Activated gamma-delta T cell treated with Interleukin-2 at 50 U/mL for 16 hours (primary cell): ENCODE measurements around the gene TSPAN3.
A peak's percentile ranks its signal among the peaks of the same experiment; 100 is the strongest.

Experiments
- DNase-seq: peaks from one replicate; pipeline ENCODE4 v3.0.0-alpha.2; 2020

TSPAN3 gene

GRCh38 chr15:77032647-77033416 lies 38.1 kb downstream of the TSPAN3 start:
- DNase-seq = peak; percentile 3

DNA sequence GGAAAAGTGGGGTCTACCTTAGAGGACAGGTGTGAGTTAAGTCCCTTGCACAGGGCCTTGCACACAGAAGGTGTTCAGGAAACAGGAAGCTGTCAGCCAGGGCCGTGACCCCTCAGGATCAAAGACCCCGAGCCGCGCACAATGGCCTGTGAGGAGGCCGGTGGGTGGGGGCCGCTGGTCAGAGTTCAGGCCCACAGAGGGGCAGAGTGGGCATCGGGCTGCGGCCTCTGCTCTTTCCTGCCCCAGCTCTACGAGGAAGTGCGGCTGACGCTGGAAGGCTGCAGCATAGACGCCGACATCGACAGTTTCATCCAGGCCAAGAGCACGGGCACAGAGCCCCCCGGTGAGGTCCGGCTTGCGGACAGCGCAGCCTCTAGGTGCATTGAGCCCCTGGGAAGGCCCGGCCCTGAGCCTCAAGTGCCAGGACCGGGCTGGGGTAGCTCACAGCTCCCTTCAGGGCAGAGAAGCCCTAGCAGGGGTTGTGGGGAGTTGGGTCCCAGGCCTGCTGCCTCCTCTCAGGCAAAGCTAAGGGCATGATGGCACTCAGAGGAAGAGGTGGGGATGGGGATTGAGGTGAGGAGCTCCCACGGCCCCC lies 38.8 kb downstream of the TSPAN3 start:
- no peak for DNase-seq

DNA sequence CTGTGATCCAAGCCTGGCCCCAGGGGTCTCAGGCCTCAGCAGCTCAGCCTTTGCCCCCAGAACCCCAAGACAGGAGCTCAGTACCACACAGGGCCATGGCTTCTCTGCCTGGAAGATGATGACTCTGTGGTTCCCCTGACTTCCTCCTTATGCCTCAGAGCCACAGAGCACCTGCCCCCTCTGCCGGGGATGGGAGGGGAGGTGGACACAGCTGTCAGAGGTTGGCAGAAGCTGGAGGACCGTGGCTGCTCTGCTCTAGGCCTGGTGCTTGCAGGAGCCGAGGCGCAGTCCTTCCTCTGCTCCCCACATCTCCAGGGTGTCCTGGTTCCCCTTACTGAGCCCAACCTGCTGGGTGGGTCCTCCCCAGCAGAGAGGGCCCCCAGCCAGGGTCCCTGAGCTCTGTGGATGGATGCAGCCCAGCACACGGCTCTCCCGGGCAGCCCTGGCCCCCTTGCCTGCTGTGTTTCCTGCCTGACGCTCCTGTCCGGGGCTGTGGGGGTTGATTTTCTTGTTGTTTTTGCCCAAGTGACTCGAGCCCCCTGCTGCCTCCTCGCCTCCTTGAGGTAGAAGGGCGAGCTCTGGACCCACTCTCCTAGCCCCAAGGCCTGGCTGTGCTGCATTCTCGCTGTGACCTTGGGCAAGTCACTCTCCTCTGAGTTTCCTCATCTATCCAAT lies 39.4 kb downstream of the TSPAN3 start:
- peak; percentile 45 for DNase-seq

- DNase-seq = no peak
Observed at GRCh38 chr15:77030928-77031375, 40.0 kb downstream of the TSPAN3 start.

DNA sequence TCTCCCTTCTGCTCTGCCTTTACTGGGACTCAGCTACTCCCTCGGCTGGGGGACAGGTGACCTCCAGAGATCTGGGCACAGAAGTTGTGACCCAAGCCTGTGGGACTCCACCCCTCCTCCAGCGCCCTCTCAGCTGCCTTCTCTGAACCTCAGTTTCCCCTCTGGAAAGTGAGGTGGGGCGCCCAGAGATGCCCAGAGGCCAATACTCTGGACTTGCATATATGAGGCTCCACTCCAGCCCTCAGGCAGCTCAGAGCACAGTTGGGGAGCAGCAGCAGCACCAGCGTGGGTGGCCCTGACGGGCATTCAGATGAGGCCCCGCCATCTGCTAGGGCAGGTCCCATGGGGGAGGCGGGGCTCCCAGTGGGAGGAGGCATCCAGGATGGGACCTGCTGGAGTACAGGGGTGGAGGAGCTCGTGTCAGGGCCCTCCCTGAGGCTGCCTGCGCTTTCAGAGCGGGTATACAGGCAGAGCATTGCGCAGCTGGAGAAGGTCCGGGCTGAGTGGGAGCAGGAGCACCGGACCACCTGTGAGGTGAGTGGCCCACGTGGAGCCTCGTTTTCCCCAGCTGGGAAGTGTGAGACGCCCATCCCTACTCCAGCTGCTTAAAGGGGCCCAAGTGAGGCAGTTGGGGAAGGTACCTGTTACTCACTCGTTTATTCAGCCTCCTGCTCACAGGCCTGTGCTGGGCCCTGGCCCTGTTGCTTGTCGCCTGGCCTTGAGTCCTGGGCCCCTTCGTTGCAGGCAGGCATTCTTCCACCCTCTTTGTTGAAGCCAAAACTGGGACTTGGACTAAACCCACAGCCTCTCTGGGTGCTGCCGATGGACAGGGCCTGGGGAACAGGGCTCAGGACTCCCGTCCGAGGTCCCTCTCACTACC lies 40.6 kb downstream of the TSPAN3 start:
- DNase-seq = peak; percentile 2

GRCh38 chr15:77029166-77030047 lies 41.5 kb downstream of the TSPAN3 start:
- DNase-seq = no peak

- no peak for DNase-seq
Observed at GRCh38 chr15:77028451-77029165, 42.3 kb downstream of the TSPAN3 start.

DNA sequence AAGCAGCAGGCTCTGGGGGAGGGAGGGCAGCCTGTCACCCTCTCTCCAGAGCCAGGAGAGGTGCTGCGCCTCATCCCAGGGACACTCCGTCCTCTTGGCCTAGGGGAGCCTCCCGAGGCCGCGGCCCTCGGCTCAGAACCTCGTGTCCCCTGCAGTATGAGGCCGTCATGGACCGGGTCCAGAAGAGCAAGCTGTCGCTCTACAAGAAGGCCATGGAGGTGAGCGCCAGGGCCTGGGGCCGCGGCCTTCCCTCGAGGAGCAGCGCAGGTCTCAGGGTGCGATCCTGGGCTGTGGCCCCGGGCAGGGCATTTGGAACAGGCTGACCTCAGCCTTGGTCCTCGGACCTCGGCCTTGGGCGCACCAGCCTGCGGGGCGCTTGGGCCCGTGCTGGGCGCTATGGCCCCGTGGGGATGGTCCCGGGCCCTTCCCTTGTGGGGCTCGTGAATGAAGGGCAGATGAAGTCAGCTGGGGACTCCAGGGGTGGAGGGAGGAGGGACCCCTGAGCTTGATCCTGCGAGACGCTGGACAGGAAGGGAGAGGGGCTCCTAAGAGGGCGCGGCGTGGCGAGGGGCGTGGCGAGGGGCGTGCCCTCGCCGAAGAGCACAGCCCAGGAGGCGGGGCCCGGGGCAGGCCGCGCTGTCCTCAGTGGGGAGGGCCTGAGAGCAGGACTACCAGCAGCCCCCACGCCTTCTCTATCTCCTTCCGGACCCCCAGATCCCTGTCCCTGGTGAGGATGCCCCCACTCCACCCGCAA lies 43.0 kb downstream of the TSPAN3 start:
- no peak for DNase-seq

DNA sequence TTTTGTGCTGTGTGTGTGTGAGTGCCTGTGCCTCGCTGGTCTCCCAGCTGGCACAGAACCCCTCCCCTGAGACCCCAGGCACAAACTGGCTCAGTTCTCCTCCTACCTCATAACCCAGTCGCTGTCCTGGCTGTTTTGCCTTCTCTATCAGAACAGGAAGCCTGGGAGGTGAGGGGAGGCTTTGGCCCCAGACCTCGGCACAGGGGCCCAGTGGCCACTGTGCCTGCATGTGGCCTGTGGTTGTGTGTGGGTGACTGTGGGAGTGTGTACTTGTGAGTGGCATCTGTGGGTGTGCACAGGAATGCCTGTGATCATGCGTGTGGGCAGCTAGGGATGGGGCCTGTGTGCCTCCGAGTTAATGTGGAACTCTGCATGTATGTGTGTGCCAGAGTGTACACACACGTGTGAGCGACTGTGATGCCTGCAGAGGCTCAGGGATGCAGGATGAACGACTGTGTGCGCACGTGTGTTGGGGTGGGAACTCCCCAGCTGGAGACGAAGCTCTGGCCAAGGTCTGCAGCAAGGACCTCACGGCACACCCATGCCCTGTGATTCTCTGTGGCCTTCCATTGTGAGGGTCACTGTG lies 43.7 kb downstream of the TSPAN3 start:
- no peak for DNase-seq

GRCh38 chr15:77026501-77027110 lies 44.3 kb downstream of the TSPAN3 start:
- DNase-seq = no peak

DNA sequence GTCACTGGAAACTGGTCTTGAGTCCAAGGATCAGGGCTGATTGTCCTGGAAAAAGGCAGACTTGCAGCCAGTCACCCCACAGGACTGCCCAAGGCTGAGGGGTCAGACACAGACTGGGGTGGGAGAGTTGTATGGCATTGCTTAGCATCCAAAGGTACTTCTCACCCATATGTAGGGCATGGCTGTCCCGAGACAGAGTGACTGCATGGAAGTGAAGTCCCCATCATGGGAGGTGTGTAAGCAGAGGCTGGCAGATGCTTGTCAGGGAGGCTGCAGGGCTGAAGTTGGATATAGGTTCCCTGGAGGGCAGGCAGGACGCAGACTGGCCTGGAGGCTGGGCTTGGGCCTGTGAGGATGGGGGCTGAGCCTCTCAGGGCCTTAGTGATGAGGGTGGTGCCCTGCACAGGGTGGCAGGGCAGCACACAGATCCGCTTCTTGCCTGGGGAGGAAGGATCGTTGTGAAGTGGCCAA lies 44.9 kb downstream of the TSPAN3 start:
- no peak for DNase-seq

GRCh38 chr15:77025083-77025901 lies 45.6 kb downstream of the TSPAN3 start:
- no peak for DNase-seq

DNA sequence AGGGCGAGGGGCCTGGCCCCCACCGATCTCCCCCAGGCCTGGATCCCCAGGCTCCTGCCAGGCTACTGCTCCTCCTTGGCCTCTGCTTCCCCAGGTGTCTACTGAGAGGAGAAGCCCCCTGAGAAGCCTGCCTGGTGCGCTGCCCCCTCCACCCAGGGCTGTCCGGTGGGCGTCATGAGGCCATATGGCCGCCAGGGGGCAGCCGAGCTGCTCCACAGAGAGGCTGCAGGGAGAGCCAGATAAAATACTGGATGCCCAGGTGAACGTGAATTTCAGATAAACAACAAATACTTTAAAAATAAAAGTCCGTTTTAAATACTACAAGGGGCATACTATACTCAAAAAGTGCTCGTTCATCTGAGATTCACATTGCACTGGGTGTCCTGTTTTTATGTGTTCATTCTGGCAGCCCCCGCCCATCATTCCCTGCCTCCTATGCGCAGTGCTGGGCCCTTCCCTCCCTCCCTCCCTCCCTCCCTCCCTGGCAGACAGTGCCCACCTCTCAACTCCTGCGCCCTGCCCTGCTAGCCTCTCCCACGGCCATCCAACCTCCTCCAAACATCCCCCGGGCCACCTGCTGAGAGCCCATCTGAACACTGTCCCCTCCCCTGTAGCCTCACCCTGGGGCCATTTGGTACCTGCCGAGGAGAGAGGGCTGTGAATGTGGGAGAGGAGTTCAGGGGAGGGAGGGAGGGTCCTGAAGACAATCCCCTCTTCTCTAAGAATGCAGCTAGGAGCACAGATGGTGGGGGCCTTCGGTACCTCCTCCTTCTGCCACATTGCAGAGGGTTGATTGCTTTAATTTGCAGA lies 46.4 kb downstream of the TSPAN3 start:
- DNase-seq = peak; percentile 63

GRCh38 chr15:77023576-77024272 lies 47.2 kb downstream of the TSPAN3 start:
- no peak for DNase-seq

GRCh38 chr15:77022646-77023575 lies 48.0 kb downstream of the TSPAN3 start:
- DNase-seq = no peak
